Fibroblast of mammary gland (primary cell): ENCODE measurements around the gene ARID3A.

Source experiments
- DNase-seq: peaks from one replicate; pipeline ENCODE4 v3.0.0-alpha.2; 2010; ENCODE audit warnings: low read depth
- H3K4me3 ChIP-seq: 2 replicates; pipeline ENCODE4 v1.5.1; 2011; ENCODE audit warnings: low read depth, mild to moderate bottlenecking, low read length, moderate library complexity; ENCODE audit not compliant: control insufficient read depth
- CTCF ChIP-seq: conservative IDR thresholded peaks from 2 replicates; pipeline ENCODE4 v1.5.1; 2011; ENCODE audit warnings: low read depth, low read length, inconsistent platforms; ENCODE audit not compliant: control insufficient read depth, insufficient read depth

Gene ARID3A

GRCh38 chr19:976476-976875 is 50.6 kb downstream of the ARID3A start:
- DNase-seq: no peak
- TF ChIP-seq CTCF: no peak

DNA sequence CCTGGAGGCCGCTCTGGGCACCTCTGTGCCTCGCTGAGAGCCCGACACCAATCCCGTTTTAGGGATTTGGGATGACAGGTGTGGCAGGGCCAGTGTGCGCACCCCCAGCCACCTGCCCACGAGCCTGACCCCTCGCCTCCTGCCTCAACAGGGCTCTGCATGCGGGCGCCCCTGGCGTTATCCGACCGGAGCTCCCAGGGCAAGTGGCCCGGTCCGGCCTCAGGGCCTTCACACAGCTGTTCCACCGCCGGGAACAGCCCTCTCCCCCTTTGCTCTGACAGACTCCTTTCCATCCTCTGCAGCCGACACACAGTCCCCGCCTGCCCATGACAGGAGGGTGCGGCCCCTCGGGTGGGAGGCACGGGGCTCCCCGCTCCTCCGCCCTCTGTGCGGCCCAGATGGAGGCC is 51.2 kb downstream of the ARID3A start:
- no peak for DNase-seq
- TF ChIP-seq CTCF: no peak
- H3K4me3 ChIP-seq: no peak overlapping the region

More at GRCh38 chr19:976476-976875, 50.6 kb downstream of the ARID3A start:
- no peak overlapping the region for H3K4me3 ChIP-seq

- no peak for TF ChIP-seq CTCF
- no peak overlapping the region for H3K4me3 ChIP-seq
- DNase-seq: no peak
These were observed 53.5 kb downstream of the ARID3A start for GRCh38 chr19:979318-979741.

- peak; percentile 24 for DNase-seq
- TF ChIP-seq CTCF: no peak
- no peak overlapping the region for H3K4me3 ChIP-seq
These were observed 54.5 kb downstream of the ARID3A start for GRCh38 chr19:980133-980998.

- DNase-seq: peak; percentile 35
- TF ChIP-seq CTCF: no peak
- peak overlapping the region; percentile 15 for H3K4me3 ChIP-seq
These were observed 56.8 kb downstream of the ARID3A start for GRCh38 chr19:982567-983170.

- H3K4me3 ChIP-seq: peak within 1 kb of the TSS; percentile 92
- TF ChIP-seq CTCF: no peak
- peak; percentile 78 for DNase-seq
These were observed 58.5 kb downstream of the ARID3A start, which contains the start of gene WDR18 for GRCh38 chr19:984165-984967. Gene WDR18 (plus strand): TSS chr19:984345. CDS start chr19:984354, 9 bp downstream.
